ENCODE results near the gene YEATS2.
"Not testable (repeated sequence)": the region's sequence is repeated elsewhere in the genome, so short reads cannot be mapped to it uniquely, and the experiment has no call there.

The YEATS2 gene

DNA sequence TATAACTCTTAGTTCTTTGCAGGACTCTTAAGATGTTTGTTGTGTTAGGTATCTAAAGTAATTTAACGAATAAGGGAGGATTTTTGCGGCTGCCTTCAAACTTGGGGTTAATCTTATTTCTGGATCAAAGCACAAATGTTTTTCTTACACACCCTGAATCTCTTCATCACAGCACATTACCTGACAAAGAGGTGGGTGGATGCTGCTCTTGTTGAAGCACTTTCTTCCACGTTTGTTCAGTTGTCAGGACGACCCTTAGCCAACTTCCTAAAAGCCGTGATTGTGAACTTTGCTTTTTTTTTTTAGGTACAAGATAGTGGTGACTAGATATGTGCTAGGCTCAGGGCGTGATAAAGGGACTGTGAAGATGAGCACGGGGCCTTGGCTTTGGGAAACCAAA, 36.0 kb downstream of the YEATS2 start:
- DNase-seq (ENCODE audit: extremely low read depth, low read depth), result no peak
- no peak overlapping the region for H3K4me3 ChIP-seq (replicated peaks; ENCODE audit: low read depth, low read length)
- TF ChIP-seq, protein P1, sequence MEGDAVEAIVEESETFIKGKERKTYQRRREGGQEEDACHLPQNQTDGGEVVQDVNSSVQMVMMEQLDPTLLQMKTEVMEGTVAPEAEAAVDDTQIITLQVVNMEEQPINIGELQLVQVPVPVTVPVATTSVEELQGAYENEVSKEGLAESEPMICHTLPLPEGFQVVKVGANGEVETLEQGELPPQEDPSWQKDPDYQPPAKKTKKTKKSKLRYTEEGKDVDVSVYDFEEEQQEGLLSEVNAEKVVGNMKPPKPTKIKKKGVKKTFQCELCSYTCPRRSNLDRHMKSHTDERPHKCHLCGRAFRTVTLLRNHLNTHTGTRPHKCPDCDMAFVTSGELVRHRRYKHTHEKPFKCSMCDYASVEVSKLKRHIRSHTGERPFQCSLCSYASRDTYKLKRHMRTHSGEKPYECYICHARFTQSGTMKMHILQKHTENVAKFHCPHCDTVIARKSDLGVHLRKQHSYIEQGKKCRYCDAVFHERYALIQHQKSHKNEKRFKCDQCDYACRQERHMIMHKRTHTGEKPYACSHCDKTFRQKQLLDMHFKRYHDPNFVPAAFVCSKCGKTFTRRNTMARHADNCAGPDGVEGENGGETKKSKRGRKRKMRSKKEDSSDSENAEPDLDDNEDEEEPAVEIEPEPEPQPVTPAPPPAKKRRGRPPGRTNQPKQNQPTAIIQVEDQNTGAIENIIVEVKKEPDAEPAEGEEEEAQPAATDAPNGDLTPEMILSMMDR (IDR thresholded peaks at IDR 0.05; ENCODE audit: low read depth, low read length, missing control alignments), result no peak

DNA sequence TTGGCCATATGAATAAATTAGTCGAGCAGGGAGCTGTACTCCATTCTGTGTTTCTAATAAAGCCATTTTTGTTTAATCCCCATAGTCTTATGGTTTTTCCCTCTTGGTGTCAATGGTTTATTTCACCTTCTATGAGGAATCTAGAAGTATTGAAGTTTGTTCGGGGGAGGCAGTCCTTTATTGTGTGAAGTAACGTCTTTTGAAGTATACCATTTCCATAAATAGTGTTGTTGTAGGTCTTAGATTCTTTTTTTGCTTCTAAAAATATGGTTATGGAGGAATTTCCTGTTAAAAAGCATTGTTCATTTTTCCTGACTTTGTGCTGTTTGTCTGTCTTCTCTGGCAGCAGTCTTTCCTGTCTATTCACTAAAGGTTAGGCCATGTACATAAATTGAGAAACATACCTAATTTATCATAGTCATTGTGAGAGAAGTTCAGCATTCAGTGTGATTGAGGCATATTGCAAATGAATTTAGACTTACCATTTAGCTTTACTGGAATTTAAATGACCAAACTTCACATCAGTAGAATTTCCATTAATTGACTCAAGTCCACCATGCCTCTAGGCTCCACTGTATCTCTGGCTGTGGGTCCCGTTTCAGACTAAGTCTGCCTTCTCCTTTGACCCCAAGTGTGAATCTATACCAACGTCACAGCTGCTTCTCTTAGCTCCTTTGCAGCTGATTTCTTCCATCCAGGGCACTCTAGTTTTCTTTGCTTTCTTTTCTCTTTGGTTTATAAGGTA, 37.3 kb downstream of the YEATS2 start:
- H3K4me3 ChIP-seq (replicated peaks; ENCODE audit: low read depth, low read length), result no peak overlapping the region
- no peak for DNase-seq (ENCODE audit: extremely low read depth, low read depth)
- TF ChIP-seq, protein P1 (IDR thresholded peaks at IDR 0.05; ENCODE audit: low read depth, low read length, missing control alignments), result no peak

DNA sequence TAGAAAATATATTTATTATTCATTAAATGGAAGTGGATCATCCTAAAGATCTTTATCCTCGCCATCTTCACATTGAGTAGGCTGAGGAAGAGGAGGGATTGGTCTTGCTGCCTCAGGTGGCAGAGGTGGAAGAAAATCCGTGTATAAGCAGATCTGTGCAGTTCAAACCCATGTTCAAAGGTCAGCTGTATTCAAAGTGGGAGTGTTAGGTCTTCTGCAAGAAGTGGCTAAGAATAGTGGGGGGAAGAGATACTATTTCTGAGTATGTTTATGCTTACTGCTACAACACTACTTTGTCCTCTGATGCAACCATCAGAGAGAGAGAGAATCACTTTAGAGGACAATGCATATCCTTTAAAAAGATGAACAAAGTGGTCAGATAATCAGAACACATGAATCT, 39.5 kb downstream of the YEATS2 start:
- TF ChIP-seq, protein P1 (IDR thresholded peaks at IDR 0.05; ENCODE audit: low read depth, low read length, missing control alignments), result no peak
- H3K4me3 ChIP-seq (replicated peaks; ENCODE audit: low read depth, low read length), result no peak overlapping the region
- no peak for DNase-seq (ENCODE audit: extremely low read depth, low read depth)

DNA sequence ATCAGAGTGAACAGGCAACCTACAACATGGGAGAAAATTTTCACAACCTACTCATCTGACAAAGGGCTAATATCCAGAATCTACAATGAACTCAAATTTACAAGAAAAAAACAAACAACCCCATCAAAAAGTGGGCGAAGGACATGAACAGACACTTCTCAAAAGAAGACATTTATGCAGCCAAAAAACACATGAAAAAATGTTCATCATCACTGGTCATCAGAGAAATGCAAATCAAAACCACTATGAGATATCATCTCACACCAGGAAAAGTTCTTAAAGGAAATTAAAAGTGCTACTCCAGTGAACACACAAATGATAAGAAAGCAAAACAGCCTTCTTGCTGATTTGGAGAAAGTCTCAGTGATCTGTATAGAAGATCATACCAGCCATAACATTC, 42.6 kb downstream of the YEATS2 start:
- not testable (repeated sequence) for DNase-seq (ENCODE audit: extremely low read depth, low read depth); H3K4me3 ChIP-seq (replicated peaks; ENCODE audit: low read depth, low read length)

DNA sequence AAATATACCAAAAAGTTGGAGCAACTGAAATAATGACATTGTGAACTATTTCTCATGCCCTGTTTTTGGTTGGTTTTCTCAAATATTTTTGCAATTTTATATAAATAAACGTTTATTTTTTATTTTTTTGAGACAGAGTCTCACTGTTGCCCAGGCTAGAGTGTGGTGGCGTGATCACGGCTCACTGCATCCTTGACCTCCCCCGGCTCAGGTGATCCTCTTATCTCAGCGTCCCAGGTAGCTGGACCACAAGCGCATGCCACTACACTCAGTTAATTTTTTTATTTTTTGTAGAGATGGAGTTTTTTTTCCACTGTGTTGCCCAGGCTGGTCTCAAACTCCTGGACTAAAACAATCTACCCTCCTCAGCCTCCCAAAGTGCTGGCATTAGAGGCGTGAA, 45.6 kb downstream of the YEATS2 start:
- TF ChIP-seq, protein P1 (IDR thresholded peaks at IDR 0.05; ENCODE audit: low read depth, low read length, missing control alignments), result no peak
- no peak overlapping the region for H3K4me3 ChIP-seq (replicated peaks; ENCODE audit: low read depth, low read length)
- no peak for DNase-seq (ENCODE audit: extremely low read depth, low read depth)

DNA sequence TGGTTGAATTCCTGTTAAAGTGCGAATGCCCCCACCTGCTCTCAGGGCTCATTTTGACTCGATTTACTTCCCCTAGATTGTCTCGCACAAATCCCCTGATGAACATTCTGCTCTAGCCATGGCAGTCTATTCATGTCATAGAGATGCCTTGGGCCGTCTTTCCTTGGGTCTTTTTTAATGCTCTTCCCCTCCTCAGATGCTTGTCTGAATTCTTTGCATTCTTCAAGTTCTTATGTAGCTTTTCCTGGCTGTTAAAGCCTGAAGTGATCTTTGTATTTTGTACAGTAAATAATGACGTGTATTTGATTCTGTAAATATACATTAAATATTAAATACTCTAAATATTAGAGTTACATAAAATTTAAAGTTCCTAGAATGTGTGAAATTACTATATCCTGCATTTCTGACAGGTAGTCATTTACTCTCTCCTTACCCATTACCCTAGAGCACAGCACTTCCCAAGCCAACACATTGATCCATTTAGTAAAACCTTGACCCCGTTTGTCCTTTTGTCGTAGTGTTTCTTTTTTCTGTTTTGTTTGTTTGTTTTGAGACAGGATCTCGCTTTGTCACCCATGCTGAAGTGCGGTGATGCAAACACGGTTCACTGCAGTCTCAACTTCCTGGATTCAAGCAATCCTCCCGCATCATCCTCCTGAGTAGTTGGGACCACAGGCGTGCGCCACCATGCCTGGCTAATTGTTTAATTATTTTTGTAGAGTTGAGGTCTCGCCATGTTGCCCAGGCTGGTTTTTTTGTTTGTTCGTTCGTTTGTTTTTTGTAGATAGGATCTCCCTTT, 47.9 kb downstream of the YEATS2 start:
- TF ChIP-seq, protein P1 (IDR thresholded peaks at IDR 0.05; ENCODE audit: low read depth, low read length, missing control alignments), result no peak
- no peak overlapping the region for H3K4me3 ChIP-seq (replicated peaks; ENCODE audit: low read depth, low read length)
- no peak for DNase-seq (ENCODE audit: extremely low read depth, low read depth)

DNA sequence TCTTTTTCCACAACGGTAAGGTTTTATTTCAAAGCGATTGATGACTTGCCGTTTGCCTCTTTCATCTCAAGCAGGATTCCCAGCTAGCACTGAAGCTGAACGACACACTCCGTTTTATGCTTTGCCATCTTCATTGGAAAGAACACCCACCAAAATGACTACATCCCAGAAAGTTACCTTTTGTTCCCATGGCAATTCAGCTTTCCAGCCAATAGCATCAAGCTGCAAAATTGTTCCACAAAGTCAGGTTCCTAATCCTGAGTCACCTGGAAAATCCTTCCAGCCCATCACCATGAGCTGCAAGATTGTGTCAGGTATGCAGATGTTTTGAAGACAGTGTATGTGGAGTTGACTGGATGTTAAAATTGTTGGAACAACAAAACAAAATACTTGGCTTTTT, 56.5 kb downstream of the YEATS2 start:
- H3K4me3 ChIP-seq (replicated peaks; ENCODE audit: low read depth, low read length), result no peak overlapping the region
- no peak for DNase-seq (ENCODE audit: extremely low read depth, low read depth)
- TF ChIP-seq, protein P1 (IDR thresholded peaks at IDR 0.05; ENCODE audit: low read depth, low read length, missing control alignments), result no peak
